WERI-Rb-1 (cell line): ENCODE results near the gene C3orf33.
A peak's percentile ranks its signal among the peaks of the same experiment; 100 is the strongest.

ENCODE experiments used
- DNase-seq: peaks from one replicate; pipeline ENCODE4 v3.0.0-alpha.2; 2020
- H3K27ac ChIP-seq: fragments of 250-450 bp; sonication (Bioruptor Pico); 2 replicates; pipeline ENCODE4 v1.5.1; 2020; ENCODE audit warnings: mild to moderate bottlenecking, moderate library complexity
- H3K27me3 ChIP-seq: fragments of 250-450 bp; sonication (Bioruptor Pico); 2 replicates; pipeline ENCODE4 v1.5.1; 2021; ENCODE audit warnings: mild to moderate bottlenecking, low read depth, moderate library complexity; ENCODE audit not compliant: insufficient read depth, severe bottlenecking
- H3K36me3 ChIP-seq: fragments of 250-450 bp; sonication (Bioruptor Pico); 2 replicates; pipeline ENCODE4 v1.5.1; 2020; ENCODE audit warnings: mild to moderate bottlenecking, moderate library complexity
- H3K4me3 ChIP-seq: 2 replicates; pipeline ENCODE4 v1.5.1; 2011; ENCODE audit warnings: low read depth, mild to moderate bottlenecking, control low read depth, low read length
- H3K9me3 ChIP-seq: fragments of 250-450 bp; sonication (Bioruptor Pico); 2 replicates; pipeline ENCODE4 v1.5.1; 2021; ENCODE audit warnings: mild to moderate bottlenecking, moderate library complexity; ENCODE audit not compliant: severe bottlenecking
- CTCF ChIP-seq: IDR thresholded peaks from 2 replicates; pipeline ENCODE4 v1.5.1; 2011; ENCODE audit warnings: low read depth, mild to moderate bottlenecking, control low read depth, inconsistent platforms, low read length

The C3orf33 gene

GRCh38 chr3:155809181-155809580 lies 3.1 kb upstream of the C3orf33 start:
- Histone ChIP-seq H3K27me3 (no peaks in the 10 kb centered on the region), H3K36me3 (no peaks in the 10 kb centered on the region), H3K4me3 (no peak overlapping the region), H3K27ac (no peak overlapping the region), H3K9me3 (no peaks in the 10 kb centered on the region)
- no peak for TF ChIP-seq CTCF
- DNase-seq = no peak

- Histone ChIP-seq H3K36me3 (no peaks in the 10 kb centered on the region), H3K9me3 (no peaks in the 10 kb centered on the region), H3K4me3 (no peak overlapping the region), H3K27ac (no peak overlapping the region), H3K27me3 (no peaks in the 10 kb centered on the region)
- no peak for TF ChIP-seq CTCF
- no peak for DNase-seq
Measured at GRCh38 chr3:155807823-155808222, 1.7 kb upstream of the C3orf33 start.

- H3K4me3 ChIP-seq = peak overlapping the region; percentile 73
- H3K36me3 ChIP-seq = no peaks in the 10 kb centered on the region
- no peaks in the 10 kb centered on the region for H3K27me3 ChIP-seq
- peak overlapping the region; percentile 82 for H3K27ac ChIP-seq
- no peak for TF ChIP-seq CTCF
- no peak for DNase-seq
- H3K9me3 ChIP-seq = no peaks in the 10 kb centered on the region
Measured at GRCh38 chr3:155805204-155805801, 775 bp downstream of the C3orf33 start.

GRCh38 chr3:155804323-155804722 lies 1.8 kb downstream of the C3orf33 start:
- no peaks in the 10 kb centered on the region for H3K27me3 ChIP-seq
- no peaks in the 10 kb centered on the region for H3K36me3 ChIP-seq
- DNase-seq = no peak
- no peak overlapping the region for H3K4me3 ChIP-seq
- no peak overlapping the region for H3K27ac ChIP-seq
- no peaks in the 10 kb centered on the region for H3K9me3 ChIP-seq
- no peak for TF ChIP-seq CTCF

- H3K9me3 ChIP-seq = no peaks in the 10 kb centered on the region
- no peak for TF ChIP-seq CTCF
- no peaks in the 10 kb centered on the region; the same call in 1 of the 2 replicates for H3K36me3 ChIP-seq
- H3K27me3 ChIP-seq = no peaks in the 10 kb centered on the region
- H3K27ac ChIP-seq = no peak overlapping the region
- no peak overlapping the region for H3K4me3 ChIP-seq
- DNase-seq = no peak
Measured at GRCh38 chr3:155792532-155792931, 13.5 kb downstream of the C3orf33 start.

GRCh38 chr3:155791190-155791589 lies 14.9 kb downstream of the C3orf33 start:
- Histone ChIP-seq H3K4me3 (no peak overlapping the region), H3K9me3 (no peaks in the 10 kb centered on the region), H3K27me3 (no peaks in the 10 kb centered on the region), H3K36me3 (no peaks in the 10 kb centered on the region), H3K27ac (no peak overlapping the region)
- DNase-seq = no peak
- TF ChIP-seq CTCF = no peak
